Osteocyte (in vitro differentiated cells): ENCODE results near the gene KIFC1. TPM values are rescaled to one million over a fixed set of nuclear protein-coding genes. Genes with fewer than 3 reads are reported as not detected.
"Not testable (repeated sequence)": the region's sequence is repeated elsewhere in the genome, so short reads cannot be mapped to it uniquely, and the experiment has no call there.

ENCODE experiments used
- DNase-seq: peaks from one replicate; pipeline ENCODE4 v3.0.0; 2021; ENCODE audit warnings: mixed read lengths; ENCODE audit not compliant: unreplicated experiment; ENCODE audit errors: extremely low spot score
- H3K27ac Mint-ChIP-seq: one replicate; pipeline ENCODE4 v1.8.0; 2021; ENCODE audit warnings: mild to moderate bottlenecking, mixed read lengths; ENCODE audit not compliant: unreplicated experiment
- H3K27me3 Mint-ChIP-seq: one replicate; pipeline ENCODE4 v1.8.0; 2021; ENCODE audit warnings: mixed read lengths; ENCODE audit not compliant: unreplicated experiment
- H3K36me3 Mint-ChIP-seq: one replicate; pipeline ENCODE4 v1.8.0; 2021; ENCODE audit warnings: mixed read lengths; ENCODE audit not compliant: unreplicated experiment
- H3K4me1 Mint-ChIP-seq: one replicate; pipeline ENCODE4 v1.8.0; 2021; ENCODE audit warnings: mixed read lengths; ENCODE audit not compliant: unreplicated experiment
- H3K4me3 Mint-ChIP-seq: one replicate; pipeline ENCODE4 v1.8.0; 2021; ENCODE audit warnings: mild to moderate bottlenecking, moderate library complexity, mixed read lengths; ENCODE audit not compliant: unreplicated experiment
- H3K9me3 Mint-ChIP-seq: one replicate; pipeline ENCODE4 v1.8.0; 2021; ENCODE audit warnings: mixed read lengths; ENCODE audit not compliant: unreplicated experiment
- CTCF ChIP-seq: fragments of 200-600 bp; sonication (generic); IDR thresholded peaks from 2 replicates; pipeline ENCODE4 v1.5.0; 2021; ENCODE audit warnings: antibody characterized with exemption, mild to moderate bottlenecking, moderate library complexity
- long read RNA-seq: library from polyadenylated mRNA; unstranded; transcript quantifications from one replicate; pipeline ENCODE4 v2.0.0, GENCODE V29; 2021
- total RNA-seq: library from RNA; stranded (reverse); gene quantifications from 2 replicates; pipeline ENCODE4 v1.2.1, GENCODE V29; 2021

Gene KIFC1, protein sequence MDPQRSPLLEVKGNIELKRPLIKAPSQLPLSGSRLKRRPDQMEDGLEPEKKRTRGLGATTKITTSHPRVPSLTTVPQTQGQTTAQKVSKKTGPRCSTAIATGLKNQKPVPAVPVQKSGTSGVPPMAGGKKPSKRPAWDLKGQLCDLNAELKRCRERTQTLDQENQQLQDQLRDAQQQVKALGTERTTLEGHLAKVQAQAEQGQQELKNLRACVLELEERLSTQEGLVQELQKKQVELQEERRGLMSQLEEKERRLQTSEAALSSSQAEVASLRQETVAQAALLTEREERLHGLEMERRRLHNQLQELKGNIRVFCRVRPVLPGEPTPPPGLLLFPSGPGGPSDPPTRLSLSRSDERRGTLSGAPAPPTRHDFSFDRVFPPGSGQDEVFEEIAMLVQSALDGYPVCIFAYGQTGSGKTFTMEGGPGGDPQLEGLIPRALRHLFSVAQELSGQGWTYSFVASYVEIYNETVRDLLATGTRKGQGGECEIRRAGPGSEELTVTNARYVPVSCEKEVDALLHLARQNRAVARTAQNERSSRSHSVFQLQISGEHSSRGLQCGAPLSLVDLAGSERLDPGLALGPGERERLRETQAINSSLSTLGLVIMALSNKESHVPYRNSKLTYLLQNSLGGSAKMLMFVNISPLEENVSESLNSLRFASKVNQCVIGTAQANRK
- 10.8 and 11.6 TPM in 2 replicates for total RNA-seq
- long read RNA-seq, partial matches to known transcripts = 3 of 6 reads
- long read RNA-seq, other reads (novel, unspliced or antisense) = 0 of 6 reads

- Mint-ChIP-seq H3K36me3 (no peaks in the 10 kb centered on the region), H3K27me3 (no peaks in the 10 kb centered on the region), H3K9me3 (no peaks in the 10 kb centered on the region), H3K4me3 (peak within 1 kb of the TSS; percentile 80), H3K4me1 (peaks cover 32% of the 10 kb centered on the region), H3K27ac (peak within 1 kb of the TSS; percentile 96)
- TF ChIP-seq CTCF = peak; percentile 99
- peak; percentile 100 for DNase-seq
Observed at GRCh38 chr6:33391278-33391921, at the start of gene KIFC1. KIFC1 (plus strand) TSS chr6:33391823; CDS start chr6:33391986, 163 bp downstream.

GRCh38 chr6:33343606-33343952 is 48.0 kb upstream of the KIFC1 start:
- not testable (repeated sequence) for H3K36me3 Mint-ChIP-seq, H3K9me3 Mint-ChIP-seq, DNase-seq, H3K4me3 Mint-ChIP-seq, H3K4me1 Mint-ChIP-seq, H3K27ac Mint-ChIP-seq
- peaks cover 20% of the 10 kb centered on the region for H3K27me3 Mint-ChIP-seq

- no peak overlapping the region for H3K27ac Mint-ChIP-seq
- TF ChIP-seq CTCF = no peak
- no peaks in the 10 kb centered on the region for H3K9me3 Mint-ChIP-seq
- peaks cover 6% of the 10 kb centered on the region for H3K4me1 Mint-ChIP-seq
- H3K27me3 Mint-ChIP-seq = peaks cover 20% of the 10 kb centered on the region
- H3K36me3 Mint-ChIP-seq = no peaks in the 10 kb centered on the region
- H3K4me3 Mint-ChIP-seq = no peak overlapping the region
- no peak for DNase-seq
Observed at GRCh38 chr6:33343953-33344611, 47.5 kb upstream of the KIFC1 start.

DNA sequence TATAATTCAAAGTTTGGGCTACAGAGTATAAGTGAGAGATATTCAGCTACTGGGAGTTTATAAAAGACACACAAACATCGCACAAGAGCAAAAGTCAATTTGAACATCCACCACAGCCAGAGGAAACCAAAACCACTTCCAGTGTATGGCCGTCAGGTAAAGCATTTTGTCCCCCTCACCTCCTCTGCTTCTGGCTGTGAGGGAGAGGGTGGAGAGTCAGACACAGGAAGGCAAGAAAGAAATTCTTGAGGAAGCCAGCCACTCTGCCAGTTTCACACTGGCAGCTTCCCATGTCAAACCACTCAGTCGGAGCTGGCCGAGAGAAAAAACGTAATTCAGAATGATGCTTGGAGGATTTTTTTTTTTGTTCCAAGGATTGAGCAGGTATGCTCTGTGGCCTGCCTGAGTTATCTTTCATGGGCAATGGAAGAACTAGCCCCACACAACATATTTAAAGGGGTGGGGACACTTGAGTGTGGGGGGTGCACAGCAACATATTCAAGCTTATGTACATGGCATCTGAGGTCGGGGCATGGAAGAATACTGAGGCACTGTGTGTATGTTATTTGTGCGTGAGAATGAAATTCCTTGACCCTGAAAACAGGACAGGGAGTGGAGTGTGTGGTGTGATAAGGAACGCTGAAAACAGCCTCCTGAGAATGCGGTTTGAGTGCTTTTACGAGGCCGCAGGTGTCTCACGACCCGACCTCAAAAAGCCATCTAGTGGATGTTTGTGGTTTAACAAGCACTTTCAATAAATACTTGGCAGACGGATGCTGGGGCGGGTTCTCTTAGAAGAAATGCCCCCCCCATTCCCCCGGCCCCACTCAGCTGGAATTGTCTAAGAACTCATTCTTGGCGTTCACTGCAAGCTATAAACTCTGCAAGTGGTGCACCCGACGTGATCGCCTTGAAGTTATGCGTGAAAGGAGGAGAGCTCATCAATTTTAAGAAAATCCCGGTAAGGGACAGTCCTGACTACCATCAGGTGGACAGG is 46.6 kb upstream of the KIFC1 start:
- Mint-ChIP-seq H3K27ac (no peak overlapping the region), H3K36me3 (no peaks in the 10 kb centered on the region), H3K27me3 (peaks cover 22% of the 10 kb centered on the region), H3K4me1 (peaks cover 6% of the 10 kb centered on the region), H3K9me3 (no peaks in the 10 kb centered on the region), H3K4me3 (peak overlapping the region; percentile 34)
- DNase-seq = no peak
- peak; percentile 62 for TF ChIP-seq CTCF

- H3K27ac Mint-ChIP-seq, H3K4me1 Mint-ChIP-seq, H3K9me3 Mint-ChIP-seq, H3K36me3 Mint-ChIP-seq, H3K4me3 Mint-ChIP-seq, DNase-seq: not testable (repeated sequence)
- peaks cover 24% of the 10 kb centered on the region for H3K27me3 Mint-ChIP-seq
Observed at GRCh38 chr6:33346972-33347371, 44.7 kb upstream of the KIFC1 start.
